WERI-Rb-1 (cell line): ENCODE results near the gene SPEG.

Experiments used
- DNase-seq: peaks from one replicate; pipeline ENCODE4 v3.0.0-alpha.2; 2020
- H3K27ac ChIP-seq: fragments of 250-450 bp; sonication (Bioruptor Pico); 2 replicates; pipeline ENCODE4 v1.5.1; 2020; ENCODE audit warnings: mild to moderate bottlenecking, moderate library complexity
- H3K27me3 ChIP-seq: fragments of 250-450 bp; sonication (Bioruptor Pico); 2 replicates; pipeline ENCODE4 v1.5.1; 2021; ENCODE audit warnings: mild to moderate bottlenecking, low read depth, moderate library complexity; ENCODE audit not compliant: insufficient read depth, severe bottlenecking
- H3K36me3 ChIP-seq: fragments of 250-450 bp; sonication (Bioruptor Pico); 2 replicates; pipeline ENCODE4 v1.5.1; 2020; ENCODE audit warnings: mild to moderate bottlenecking, moderate library complexity
- H3K4me3 ChIP-seq: 2 replicates; pipeline ENCODE4 v1.5.1; 2011; ENCODE audit warnings: low read depth, mild to moderate bottlenecking, control low read depth, low read length
- H3K9me3 ChIP-seq: fragments of 250-450 bp; sonication (Bioruptor Pico); 2 replicates; pipeline ENCODE4 v1.5.1; 2021; ENCODE audit warnings: mild to moderate bottlenecking, moderate library complexity; ENCODE audit not compliant: severe bottlenecking
- CTCF ChIP-seq: IDR thresholded peaks from 2 replicates; pipeline ENCODE4 v1.5.1; 2011; ENCODE audit warnings: low read depth, mild to moderate bottlenecking, control low read depth, inconsistent platforms, low read length

SPEG gene

GRCh38 chr2:219434718-219435525, at the start of gene SPEG:
Gene SPEG (plus strand): TSS chr2:219434843. CDS start chr2:219434978, 135 bp downstream.
- no peak for DNase-seq
- Histone ChIP-seq H3K4me3 (no peak within 1 kb of the TSS), H3K27ac (peak within 1 kb of the TSS; percentile 44), H3K36me3 (no peaks in the 10 kb centered on the region), H3K27me3 (no peaks in the 10 kb centered on the region), H3K9me3 (no peaks in the 10 kb centered on the region)
- no peak for TF ChIP-seq CTCF

GRCh38 chr2:219384859-219385258, 49.8 kb upstream of the SPEG start:
- no peak for DNase-seq
- H3K36me3 ChIP-seq = peaks cover 37% of the 10 kb centered on the region
- no peaks in the 10 kb centered on the region for H3K27me3 ChIP-seq
- no peak overlapping the region for H3K27ac ChIP-seq
- TF ChIP-seq CTCF = no peak
- H3K4me3 ChIP-seq = no peak overlapping the region
- no peaks in the 10 kb centered on the region for H3K9me3 ChIP-seq

GRCh38 chr2:219385958-219386520, 48.6 kb upstream of the SPEG start:
- no peak overlapping the region for H3K27ac ChIP-seq
- no peak overlapping the region for H3K4me3 ChIP-seq

GRCh38 chr2:219386532-219387280, 47.9 kb upstream of the SPEG start:
- Histone ChIP-seq H3K27me3 (no peaks in the 10 kb centered on the region), H3K36me3 (peaks cover 34% of the 10 kb centered on the region), H3K4me3 (peak overlapping the region; percentile 69), H3K9me3 (peaks cover 6% of the 10 kb centered on the region), H3K27ac (peak overlapping the region; percentile 85)
- DNase-seq = no peak
- no peak for TF ChIP-seq CTCF

More at GRCh38 chr2:219385958-219386520, 48.6 kb upstream of the SPEG start:
- Histone ChIP-seq H3K36me3 (peaks cover 34% of the 10 kb centered on the region), H3K9me3 (peaks cover 4% of the 10 kb centered on the region), H3K27me3 (no peaks in the 10 kb centered on the region)
- no peak for TF ChIP-seq CTCF
- DNase-seq = no peak

- H3K27ac ChIP-seq = peak within 1 kb of the TSS; percentile 85
- DNase-seq = peak; percentile 91
- no peaks in the 10 kb centered on the region for H3K27me3 ChIP-seq
Observed at GRCh38 chr2:219387306-219388120, 47.1 kb upstream of the SPEG start, which contains the start of gene DNPEP. Gene DNPEP (minus strand): TSS chr2:219387912. CDS start chr2:219387794, 118 bp downstream.

More at GRCh38 chr2:219387306-219388120, 47.1 kb upstream of the SPEG start, which contains the start of gene DNPEP:
- TF ChIP-seq CTCF = no peak
- H3K36me3 ChIP-seq = peaks cover 34% of the 10 kb centered on the region
- peaks cover 6% of the 10 kb centered on the region for H3K9me3 ChIP-seq
- peak within 1 kb of the TSS; percentile 69 for H3K4me3 ChIP-seq
